IMR-90 (cell line): ENCODE measurements around the gene LDB2. TPM values are rescaled to one million over a fixed set of nuclear protein-coding genes. Genes with fewer than 3 reads are reported as not detected.

ENCODE experiments used
- ATAC-seq: fragments of 200-7000 bp; cut with Tn5 transposase; 2 replicates; pipeline ENCODE4 v1.9.1; 2020; ENCODE audit warnings: low read depth, mild to moderate bottlenecking, moderate library complexity
- BruUV-seq: library from RNA; stranded (reverse); fragments of 400-500 nt; replicated peaks from 2 replicates; lab custom pipeline; 2021; lab: Mats Ljungman, UMichigan
- CTCF ChIA-PET: fragments of 300-600 bp; formaldehyde crosslinking; extraction: SDS; loops from one replicate; lab custom pipeline; 2021; ENCODE audit warnings: antibody characterized with exemption; lab: Yijun Ruan, JAX
- POLR2A ChIA-PET: fragments of 300-600 bp; sonication (Branson Sonifier 250); formaldehyde crosslinking; loops from one replicate; lab custom pipeline; 2022; ENCODE audit warnings: antibody characterized with exemption; ENCODE audit not compliant: unreplicated experiment; lab: Charles Lee
- DNase-seq: peaks from one replicate; pipeline ENCODE4 v3.0.0; 2013
- H2AFZ ChIP-seq: replicated peaks from 2 replicates; pipeline ENCODE3; 2013; ENCODE audit warnings: low read length, mild to moderate bottlenecking; ENCODE audit not compliant: poor library complexity
- H2AK5ac ChIP-seq: 2 replicates; pipeline ENCODE4 v1.6.1; 2013; ENCODE audit warnings: low read depth, low read length, inconsistent platforms
- H2AK9ac ChIP-seq: replicated peaks from 2 replicates; pipeline ENCODE3; 2013; ENCODE audit warnings: mild to moderate bottlenecking, low read depth, low read length, moderate library complexity; ENCODE audit not compliant: poor library complexity
- H2BK120ac ChIP-seq: 2 replicates; pipeline ENCODE4 v1.6.1; 2013; ENCODE audit warnings: low read depth, low read length, inconsistent platforms
- H2BK15ac ChIP-seq: 3 replicates; pipeline ENCODE4 v1.6.1; 2013; ENCODE audit warnings: low read depth, low read length, inconsistent platforms
- H2BK20ac ChIP-seq: 2 replicates; pipeline ENCODE4 v1.6.1; 2013; ENCODE audit warnings: low read depth, mild to moderate bottlenecking, inconsistent platforms, low read length, moderate library complexity
- H2BK5ac ChIP-seq: 2 replicates; pipeline ENCODE4 v1.6.1; 2013; ENCODE audit warnings: mild to moderate bottlenecking, low read depth, low read length, inconsistent platforms; ENCODE audit not compliant: poor library complexity, severe bottlenecking
- H3K14ac ChIP-seq: replicated peaks from 2 replicates; pipeline ENCODE4 v1.6.1; 2013; ENCODE audit warnings: low read depth, low read length, inconsistent platforms
- H3K18ac ChIP-seq: 2 replicates; pipeline ENCODE4 v1.6.1; 2013; ENCODE audit warnings: low read depth, low read length, control low read depth
- H3K23ac ChIP-seq: 2 replicates; pipeline ENCODE4 v1.6.1; 2013; ENCODE audit warnings: low read depth, low read length, inconsistent platforms
- H3K27ac ChIP-seq: 2 replicates; pipeline ENCODE4 v1.5.1; 2013; ENCODE audit warnings: mild to moderate bottlenecking, control low read depth, low read length; ENCODE audit not compliant: insufficient read depth
- H3K27me3 ChIP-seq: 2 replicates; pipeline ENCODE4 v1.6.1; 2013; ENCODE audit warnings: low read length; ENCODE audit not compliant: control insufficient read depth, insufficient read depth
- H3K36me3 ChIP-seq: 2 replicates; pipeline ENCODE4 v1.6.1; 2013; ENCODE audit warnings: low read length, mixed read lengths; ENCODE audit not compliant: control insufficient read depth, insufficient read depth
- H3K4ac ChIP-seq: 2 replicates; pipeline ENCODE4 v1.6.1; 2013; ENCODE audit warnings: low read depth, low read length, inconsistent platforms
- H3K4me1 ChIP-seq: 2 replicates; pipeline ENCODE4 v1.6.1; 2013; ENCODE audit warnings: low read length, mixed read lengths; ENCODE audit not compliant: control insufficient read depth, insufficient read depth
- H3K4me2 ChIP-seq: 2 replicates; pipeline ENCODE4 v1.6.1; 2013; ENCODE audit warnings: low read depth, mild to moderate bottlenecking, control low read depth, low read length, moderate library complexity
- H3K4me3 ChIP-seq: 2 replicates; pipeline ENCODE4 v1.5.1; 2013; ENCODE audit warnings: low read depth, mild to moderate bottlenecking, control low read depth, low read length, moderate library complexity; ENCODE audit not compliant: insufficient read depth
- H3K56ac ChIP-seq: 2 replicates; pipeline ENCODE4 v1.6.1; 2013; ENCODE audit warnings: low read length, inconsistent platforms; ENCODE audit not compliant: insufficient read depth; ENCODE audit errors: extremely low read depth
- H3K79me1 ChIP-seq, 2 experiments: 2 replicates each; pipeline ENCODE4 v1.6.1; 2013; ENCODE audit warnings: low read length in 2 of 2, inconsistent platforms in 1 of 2, low read depth in 1 of 2
- H3K9ac ChIP-seq: 2 replicates; pipeline ENCODE4 v1.6.1; 2013; ENCODE audit warnings: low read depth, low read length, control low read depth
- H3K9me1 ChIP-seq: 2 replicates; pipeline ENCODE4 v1.6.1; 2013; ENCODE audit warnings: low read length, inconsistent platforms; ENCODE audit not compliant: insufficient read depth
- H3K9me3 ChIP-seq: 2 replicates; pipeline ENCODE4 v1.6.1; 2013; ENCODE audit warnings: low read length; ENCODE audit not compliant: control insufficient read depth, insufficient read depth
- H4K20me1 ChIP-seq: 2 replicates; pipeline ENCODE4 v1.6.1; 2013; ENCODE audit warnings: low read length, inconsistent platforms; ENCODE audit not compliant: insufficient read depth
- H4K5ac ChIP-seq: 2 replicates; pipeline ENCODE4 v1.6.1; 2013; ENCODE audit warnings: mild to moderate bottlenecking, low read depth, low read length, control low read depth
- H4K8ac ChIP-seq, 2 experiments: 2 replicates each; pipeline ENCODE4 v1.6.1; 2013; ENCODE audit warnings: low read depth in 2 of 2, low read length in 2 of 2, control low read depth in 1 of 2, inconsistent platforms in 1 of 2
- H4K91ac ChIP-seq: 2 replicates; pipeline ENCODE4 v1.6.1; 2013; ENCODE audit warnings: low read depth, low read length, inconsistent platforms; ENCODE audit not compliant: insufficient read depth
- BHLHE40 ChIP-seq: fragments of 150-350 bp; IDR thresholded peaks from 2 replicates; pipeline ENCODE4 v1.6.1; 2016; ENCODE audit warnings: mild to moderate bottlenecking, low read depth, low read length
- CEBPB ChIP-seq: IDR thresholded peaks from 2 replicates; pipeline ENCODE4 v1.6.1; 2012; ENCODE audit warnings: low read depth, low read length, improper control_type of control experiment
- CHD1 ChIP-seq: IDR thresholded peaks from 2 replicates; pipeline ENCODE4 v1.6.1; 2012; ENCODE audit warnings: low read depth, low read length, improper control_type of control experiment
- ELK1 ChIP-seq: fragments of 150-350 bp; IDR thresholded peaks from 2 replicates; pipeline ENCODE4 v1.6.1; 2016; ENCODE audit warnings: low read depth, mild to moderate bottlenecking, low read length, moderate library complexity, borderline replicate concordance
- FOS ChIP-seq: fragments of 150-350 bp; IDR thresholded peaks from 2 replicates; pipeline ENCODE4 v1.6.1; 2016; ENCODE audit warnings: low read depth, low read length
- MAZ ChIP-seq: IDR thresholded peaks from 2 replicates; pipeline ENCODE4 v1.6.1; 2012; ENCODE audit warnings: low read depth, mild to moderate bottlenecking, low read length, improper control_type of control experiment, moderate library complexity, borderline replicate concordance
- MXI1 ChIP-seq: IDR thresholded peaks from 2 replicates; pipeline ENCODE4 v1.6.1; 2012; ENCODE audit warnings: low read depth, mild to moderate bottlenecking, low read length, moderate library complexity, borderline replicate concordance
- NFE2L2 ChIP-seq: fragments of 150-350 bp; IDR thresholded peaks from 2 replicates; pipeline ENCODE4 v1.6.1; 2016; ENCODE audit warnings: low read depth, mild to moderate bottlenecking, low read length
- POLR2A ChIP-seq: IDR thresholded peaks from 2 replicates; pipeline ENCODE4 v1.6.1; 2012; ENCODE audit warnings: mild to moderate bottlenecking, low read depth, low read length
- RAD21 ChIP-seq: IDR thresholded peaks from 2 replicates; pipeline ENCODE4 v1.6.1; 2012; ENCODE audit warnings: low read length, improper control_type of control experiment
- RCOR1 ChIP-seq: IDR thresholded peaks from 2 replicates; pipeline ENCODE4 v1.6.1; 2012; ENCODE audit warnings: mild to moderate bottlenecking, low read length, improper control_type of control experiment; ENCODE audit not compliant: insufficient replicate concordance
- RFX5 ChIP-seq: IDR thresholded peaks from 2 replicates; pipeline ENCODE4 v1.8.0; 2012; ENCODE audit warnings: low read depth, mild to moderate bottlenecking, low read length, moderate library complexity
- WGBS, 2 experiments: methylation state at CpG; one replicate each; pipeline versions ENCODE4 v1.1.5 to v1.1.7; 2013; ENCODE audit warnings: missing lambda C conversion rate in 2 of 2; ENCODE audit not compliant: insufficient read length in 1 of 2; ENCODE audit errors: extremely low coverage in 2 of 2; 5-methylcytosine and 5-hydroxymethylcytosine counted together
- dilution Hi-C: fragments of 300-500 bp; cut with HindIII; formaldehyde crosslinking; loops from one replicate; pipeline ENCODE4 v1.14.3; 2018; ENCODE audit warnings: low sequenced_read_pairs; ENCODE audit not compliant: unreplicated experiment
- in situ Hi-C: fragments of 300-500 bp; cut with MboI; formaldehyde crosslinking; loops from 3 replicates; pipeline ENCODE4 v1.14.3; 2019; ENCODE audit warnings: low sequenced_read_pairs, inconsistent platforms, mixed read lengths
- intact Hi-C: fragments of 100-400 bp; cut with micrococcal nuclease; formaldehyde crosslinking; loops from 2 replicates; pipeline ENCODE4 v1.10.0; 2022
- polyA plus RNA-seq, 3 experiments: library from polyadenylated mRNA; depleted of rRNA; stranded (reverse); fragments of >200 nt; gene quantifications; 2 replicates each; pipeline ENCODE4 v1.2.3, GENCODE V29; 2012; ENCODE audit warnings: low replicate concordance in 1 of 3
- total RNA-seq: library from RNA; depleted of rRNA; stranded (reverse); fragments of >200 nt; gene quantifications from 2 replicates; pipeline ENCODE4 v1.2.3, GENCODE V29; 2012
- TF ChIP-seq, protein P1 (sequence below): fragments of 150-350 bp; IDR thresholded peaks from 2 replicates; pipeline ENCODE4 v1.6.1; 2017; ENCODE audit warnings: mild to moderate bottlenecking, antibody characterized with exemption, low read length, low read depth
- TF ChIP-seq, protein P2 (sequence below): conservative IDR thresholded peaks from 2 replicates; pipeline ENCODE4 v1.5.1; 2012; ENCODE audit warnings: mild to moderate bottlenecking, low read depth, low read length, improper control_type of control experiment

Gene LDB2
- total and polyA plus RNA-seq, 2 of the 4 experiments (the other 2 are of a cell fraction) = 67.9 to 116 TPM

GRCh38 chr4:16869594-16870245 is 28.7 kb downstream of the LDB2 start:
- Histone ChIP-seq H2AFZ (no peak overlapping the region), H3K18ac (no peak overlapping the region), H3K4me2 (no peak overlapping the region), H2BK15ac (no peak overlapping the region), H3K36me3 (peaks cover 3% of the 10 kb centered on the region; the same call in 1 of the 2 replicates), H3K14ac (no peak overlapping the region), H4K91ac (no peak overlapping the region), H3K27ac (no peak overlapping the region), H3K23ac (no peak overlapping the region), H4K8ac (no peak overlapping the region), H2AK9ac (no peak overlapping the region), H4K5ac (no peak overlapping the region), H3K79me1 (peaks cover 8 to 18% of the 10 kb centered on the region in 2 experiments; a peak in 3 of 4 replicates), H3K9ac (no peak overlapping the region), H3K56ac (no peak overlapping the region), H3K4ac (no peak overlapping the region), H2AK5ac (no peak overlapping the region), H3K9me1 (peaks cover 3% of the 10 kb centered on the region; the same call in 1 of the 2 replicates), H2BK120ac (no peak overlapping the region), H3K27me3 (no peaks in the 10 kb centered on the region), H3K4me3 (no peak overlapping the region), H3K9me3 (no peaks in the 10 kb centered on the region), H3K4me1 (0 out of 2 replicates have a peak, but pooled peaks cover 1% of the 10 kb centered on the region), H2BK20ac (no peak overlapping the region), H4K20me1 (no peaks in the 10 kb centered on the region), H2BK5ac (no peak overlapping the region)
- ATAC-seq (no peak), DNase-seq (no peak)
- intact Hi-C loops = no loop called here
- no TSS peak for BruUV-seq
- CTCF ChIA-PET = no interaction called here
- WGBS, 2 experiments = 100% methylated on average over 1 of the region's 12 CpGs; no CpG with 5 or more reads in 1 of the 2 experiments
- dilution Hi-C loops = no loop called here
- in situ Hi-C loops = no loop called here
- no peak for TF ChIP-seq MAZ
- TF ChIP-seq BHLHE40 = no peak
- no peak for TF ChIP-seq NFE2L2
- TF ChIP-seq, protein P1, sequence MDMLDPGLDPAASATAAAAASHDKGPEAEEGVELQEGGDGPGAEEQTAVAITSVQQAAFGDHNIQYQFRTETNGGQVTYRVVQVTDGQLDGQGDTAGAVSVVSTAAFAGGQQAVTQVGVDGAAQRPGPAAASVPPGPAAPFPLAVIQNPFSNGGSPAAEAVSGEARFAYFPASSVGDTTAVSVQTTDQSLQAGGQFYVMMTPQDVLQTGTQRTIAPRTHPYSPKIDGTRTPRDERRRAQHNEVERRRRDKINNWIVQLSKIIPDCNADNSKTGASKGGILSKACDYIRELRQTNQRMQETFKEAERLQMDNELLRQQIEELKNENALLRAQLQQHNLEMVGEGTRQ = no peak
- no peak for TF ChIP-seq CHD1
- no peak for TF ChIP-seq RAD21
- TF ChIP-seq RFX5 = no peak
- no peak for TF ChIP-seq POLR2A
- TF ChIP-seq, protein P2, sequence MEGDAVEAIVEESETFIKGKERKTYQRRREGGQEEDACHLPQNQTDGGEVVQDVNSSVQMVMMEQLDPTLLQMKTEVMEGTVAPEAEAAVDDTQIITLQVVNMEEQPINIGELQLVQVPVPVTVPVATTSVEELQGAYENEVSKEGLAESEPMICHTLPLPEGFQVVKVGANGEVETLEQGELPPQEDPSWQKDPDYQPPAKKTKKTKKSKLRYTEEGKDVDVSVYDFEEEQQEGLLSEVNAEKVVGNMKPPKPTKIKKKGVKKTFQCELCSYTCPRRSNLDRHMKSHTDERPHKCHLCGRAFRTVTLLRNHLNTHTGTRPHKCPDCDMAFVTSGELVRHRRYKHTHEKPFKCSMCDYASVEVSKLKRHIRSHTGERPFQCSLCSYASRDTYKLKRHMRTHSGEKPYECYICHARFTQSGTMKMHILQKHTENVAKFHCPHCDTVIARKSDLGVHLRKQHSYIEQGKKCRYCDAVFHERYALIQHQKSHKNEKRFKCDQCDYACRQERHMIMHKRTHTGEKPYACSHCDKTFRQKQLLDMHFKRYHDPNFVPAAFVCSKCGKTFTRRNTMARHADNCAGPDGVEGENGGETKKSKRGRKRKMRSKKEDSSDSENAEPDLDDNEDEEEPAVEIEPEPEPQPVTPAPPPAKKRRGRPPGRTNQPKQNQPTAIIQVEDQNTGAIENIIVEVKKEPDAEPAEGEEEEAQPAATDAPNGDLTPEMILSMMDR = no peak
- no peak for TF ChIP-seq ELK1
- no peak for TF ChIP-seq MXI1
- no peak for TF ChIP-seq FOS
- no peak for TF ChIP-seq CEBPB
- TF ChIP-seq RCOR1 = no peak
- POLR2A ChIA-PET = no interaction called here
